ENCODE results near the gene GPI.

DNA sequence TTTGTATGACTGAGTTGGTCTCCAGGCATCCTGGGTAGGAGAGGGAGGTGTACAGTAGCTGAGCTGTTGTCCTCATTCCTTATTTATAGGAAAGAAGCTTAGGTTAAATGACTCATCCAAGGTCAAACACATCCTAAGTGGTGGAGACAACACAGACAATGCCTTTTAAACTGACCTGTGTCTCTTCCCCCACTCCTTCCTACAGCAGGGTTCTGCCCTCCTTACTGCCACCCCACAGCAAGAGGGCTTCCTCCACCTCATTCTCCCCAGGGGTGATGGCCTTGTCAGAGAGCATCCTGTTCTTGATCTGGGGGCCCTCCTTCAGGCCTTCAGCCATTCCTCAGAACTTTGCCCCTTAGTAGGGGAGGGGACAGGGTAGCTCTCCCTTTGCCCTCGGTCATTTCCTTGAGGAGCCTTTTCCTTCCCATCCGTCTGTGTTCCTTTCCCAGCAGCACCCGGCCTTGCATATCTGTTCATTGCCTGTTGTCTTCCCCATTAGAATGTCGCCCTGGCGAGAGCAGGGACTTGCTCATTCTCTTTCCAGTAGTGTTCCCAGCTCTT is 48.2 kb upstream of the GPI start:
- TF ChIP-seq, protein P1, sequence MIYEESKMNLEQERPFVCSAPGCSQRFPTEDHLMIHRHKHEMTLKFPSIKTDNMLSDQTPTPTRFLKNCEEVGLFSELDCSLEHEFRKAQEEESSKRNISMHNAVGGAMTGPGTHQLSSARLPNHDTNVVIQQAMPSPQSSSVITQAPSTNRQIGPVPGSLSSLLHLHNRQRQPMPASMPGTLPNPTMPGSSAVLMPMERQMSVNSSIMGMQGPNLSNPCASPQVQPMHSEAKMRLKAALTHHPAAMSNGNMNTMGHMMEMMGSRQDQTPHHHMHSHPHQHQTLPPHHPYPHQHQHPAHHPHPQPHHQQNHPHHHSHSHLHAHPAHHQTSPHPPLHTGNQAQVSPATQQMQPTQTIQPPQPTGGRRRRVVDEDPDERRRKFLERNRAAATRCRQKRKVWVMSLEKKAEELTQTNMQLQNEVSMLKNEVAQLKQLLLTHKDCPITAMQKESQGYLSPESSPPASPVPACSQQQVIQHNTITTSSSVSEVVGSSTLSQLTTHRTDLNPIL (CRISPR knock-in tag; IDR thresholded peaks at IDR 0.05; ENCODE audit: low read depth): no peak
- no peak for TF ChIP-seq OSR1 (CRISPR knock-in tag; IDR thresholded peaks at IDR 0.05)
- TF ChIP-seq, protein P2, sequence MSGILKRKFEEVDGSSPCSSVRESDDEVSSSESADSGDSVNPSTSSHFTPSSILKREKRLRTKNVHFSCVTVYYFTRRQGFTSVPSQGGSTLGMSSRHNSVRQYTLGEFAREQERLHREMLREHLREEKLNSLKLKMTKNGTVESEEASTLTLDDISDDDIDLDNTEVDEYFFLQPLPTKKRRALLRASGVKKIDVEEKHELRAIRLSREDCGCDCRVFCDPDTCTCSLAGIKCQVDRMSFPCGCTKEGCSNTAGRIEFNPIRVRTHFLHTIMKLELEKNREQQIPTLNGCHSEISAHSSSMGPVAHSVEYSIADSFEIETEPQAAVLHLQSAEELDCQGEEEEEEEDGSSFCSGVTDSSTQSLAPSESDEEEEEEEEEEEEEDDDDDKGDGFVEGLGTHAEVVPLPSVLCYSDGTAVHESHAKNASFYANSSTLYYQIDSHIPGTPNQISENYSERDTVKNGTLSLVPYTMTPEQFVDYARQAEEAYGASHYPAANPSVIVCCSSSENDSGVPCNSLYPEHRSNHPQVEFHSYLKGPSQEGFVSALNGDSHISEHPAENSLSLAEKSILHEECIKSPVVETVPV (CRISPR knock-in tag; IDR thresholded peaks at IDR 0.05): no peak
- TF ChIP-seq TCF4 (CRISPR knock-in tag; IDR thresholded peaks at IDR 0.05; ENCODE audit: borderline replicate concordance): no peak
- no peak for TF ChIP-seq ZNF565 (CRISPR knock-in tag; conservative IDR thresholded peaks at IDR 0.05; ENCODE audit: low read depth)
- no peak for TF ChIP-seq ZFP3 (CRISPR knock-in tag; IDR thresholded peaks at IDR 0.05)
- TF ChIP-seq RARB (CRISPR knock-in tag; IDR thresholded peaks at IDR 0.05): no peak
- no peak for TF ChIP-seq GLIS3 (CRISPR knock-in tag; IDR thresholded peaks at IDR 0.05)
- TF ChIP-seq SNAI2 (CRISPR knock-in tag; IDR thresholded peaks at IDR 0.05): no peak
- no peak for TF ChIP-seq CSDC2 (CRISPR knock-in tag; IDR thresholded peaks at IDR 0.05)
- TF ChIP-seq BACH2 (CRISPR knock-in tag; IDR thresholded peaks at IDR 0.05; ENCODE audit: borderline replicate concordance): no peak
- no peak for TF ChIP-seq ZNF70 (CRISPR knock-in tag; IDR thresholded peaks at IDR 0.05)
- TF ChIP-seq ZC3H10 (CRISPR knock-in tag; IDR thresholded peaks at IDR 0.05): no peak

Data from SK-N-SH treated with all-trans-retinoic acid at 6 μM for 48 hours (cell line).